Measurements from ENCODE around the gene FKBP2.

DNA sequence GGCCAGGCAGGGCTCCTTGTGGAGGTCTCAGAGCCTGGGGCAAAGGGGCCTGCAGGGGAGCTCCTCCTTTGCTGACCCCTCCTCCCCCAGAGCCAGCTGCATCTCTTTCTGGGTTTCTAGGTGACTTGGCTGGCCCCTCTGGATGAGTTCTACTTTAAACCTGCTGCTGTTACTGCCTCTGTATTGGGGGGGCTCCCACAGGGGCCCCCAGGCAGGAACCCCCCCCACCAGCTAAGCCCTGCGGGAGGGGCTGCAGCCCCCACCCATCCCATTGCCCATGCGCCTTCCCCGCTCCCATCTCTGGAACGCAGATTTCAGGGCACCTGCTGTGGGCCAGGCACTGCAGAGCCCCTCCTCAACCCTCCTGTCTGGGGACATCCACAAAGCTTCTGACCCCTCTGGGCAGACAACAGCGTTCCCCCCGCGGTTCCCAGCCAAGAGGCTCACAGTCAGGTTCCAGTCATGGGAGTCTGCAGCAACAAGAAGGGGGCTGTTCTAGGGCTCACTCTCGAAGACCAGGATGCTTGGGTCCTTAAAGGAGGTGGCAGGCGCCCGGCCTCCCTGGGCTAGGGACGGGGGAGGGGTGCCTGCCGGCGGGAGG, 9.6 kb downstream of the FKBP2 start:
- TF ChIP-seq, protein P1, sequence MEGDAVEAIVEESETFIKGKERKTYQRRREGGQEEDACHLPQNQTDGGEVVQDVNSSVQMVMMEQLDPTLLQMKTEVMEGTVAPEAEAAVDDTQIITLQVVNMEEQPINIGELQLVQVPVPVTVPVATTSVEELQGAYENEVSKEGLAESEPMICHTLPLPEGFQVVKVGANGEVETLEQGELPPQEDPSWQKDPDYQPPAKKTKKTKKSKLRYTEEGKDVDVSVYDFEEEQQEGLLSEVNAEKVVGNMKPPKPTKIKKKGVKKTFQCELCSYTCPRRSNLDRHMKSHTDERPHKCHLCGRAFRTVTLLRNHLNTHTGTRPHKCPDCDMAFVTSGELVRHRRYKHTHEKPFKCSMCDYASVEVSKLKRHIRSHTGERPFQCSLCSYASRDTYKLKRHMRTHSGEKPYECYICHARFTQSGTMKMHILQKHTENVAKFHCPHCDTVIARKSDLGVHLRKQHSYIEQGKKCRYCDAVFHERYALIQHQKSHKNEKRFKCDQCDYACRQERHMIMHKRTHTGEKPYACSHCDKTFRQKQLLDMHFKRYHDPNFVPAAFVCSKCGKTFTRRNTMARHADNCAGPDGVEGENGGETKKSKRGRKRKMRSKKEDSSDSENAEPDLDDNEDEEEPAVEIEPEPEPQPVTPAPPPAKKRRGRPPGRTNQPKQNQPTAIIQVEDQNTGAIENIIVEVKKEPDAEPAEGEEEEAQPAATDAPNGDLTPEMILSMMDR (conservative IDR thresholded peaks at IDR 0.05) = no peak
- TF ChIP-seq ZFX (IDR thresholded peaks at IDR 0.05) = no peak
